ENCODE measurements around the gene SLC5A10.

DNA sequence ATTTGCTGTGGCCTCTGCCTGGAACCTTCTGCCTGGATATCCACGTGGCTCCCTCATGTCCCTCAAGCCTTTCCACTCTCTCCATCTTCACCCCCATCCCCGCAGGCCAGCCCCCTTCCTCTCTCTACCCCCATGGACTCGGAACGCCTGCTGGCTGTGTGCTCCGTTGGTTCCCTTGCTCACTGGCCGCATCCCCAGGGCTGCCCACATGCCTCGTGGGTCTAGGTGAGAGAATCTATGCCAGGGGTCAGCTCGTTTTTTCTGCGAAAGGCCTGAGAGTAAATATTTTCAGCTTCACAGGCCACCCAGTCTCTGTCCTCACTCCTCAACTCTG lies 12.0 kb downstream of the SLC5A10 start:
- TF ChIP-seq CTCF (IDR thresholded peaks at IDR 0.05; ENCODE audit: low read length), result no peak
- no peak for TF ChIP-seq EZH2 (IDR thresholded peaks at IDR 0.05; ENCODE audit: borderline replicate concordance, low read length)
